ENCODE measurements around the gene ZDHHC14. TPM values are rescaled to one million over a fixed set of nuclear protein-coding genes. Genes with fewer than 3 reads are reported as not detected.
A peak's percentile ranks its signal among the peaks of the same experiment; 100 is the strongest.

Gene ZDHHC14
- total and polyA plus RNA-seq, 2 of the 8 experiments (the other 6 are each of a cell fraction or from before 2014, with no cell fraction given) = 2.9 to 5.3 TPM

GRCh38 chr6:157638779-157639178, 257.8 kb downstream of the ZDHHC14 start:
- Histone ChIP-seq H3K27ac (ENCODE audit: low read depth, low read length) (no peak overlapping the region), H3K4me1 (replicated peaks in 1 of 4; ENCODE audit: control insufficient read depth in 3 of 4, insufficient read depth in 4 of 4, low read length in 3 of 4) (peaks cover 0 to 3% (median 0%) of the 10 kb centered on the region in 4 experiments; a peak in 2 of 7 replicates), H3K9ac (replicated peaks in 1 of 4; ENCODE audit: extremely low read depth in 1 of 4, low read depth in 3 of 4, low read length in 3 of 4) (no peak overlapping the region), H3K18ac (ENCODE audit: extremely low read depth, low read length) (no peak overlapping the region), H3K23me2 (ENCODE audit: low read depth, low read length) (no peaks in the 10 kb centered on the region), H2AK5ac (ENCODE audit: low read depth, low read length) (no peak overlapping the region), H3K4me3 (ENCODE audit: extremely low read depth in 1 of 4, insufficient read depth in 2 of 4, low read depth in 3 of 4, low read length in 4 of 4) (no peak overlapping the region), H4K91ac (replicated peaks; ENCODE audit: insufficient read length, low read length) (peak overlapping the region; percentile 31), H4K20me1 (replicated peaks in 1 of 2; ENCODE audit: control insufficient read depth in 1 of 2, insufficient read depth in 2 of 2, low read length in 2 of 2) (no peaks in the 10 kb centered on the region), H3K14ac (ENCODE audit: insufficient read length) (no peak overlapping the region), H3K23ac (ENCODE audit: insufficient read length) (no peak overlapping the region), H3K27me3 (replicated peaks in 1 of 4; ENCODE audit: control insufficient read depth in 3 of 4, extremely low read depth in 1 of 4, insufficient read depth in 3 of 4, low read length in 3 of 4) (no peaks in the 10 kb centered on the region), H3K56ac (replicated peaks; ENCODE audit: insufficient read length, low read depth, low read length) (no peak overlapping the region), H2BK20ac (ENCODE audit: low read length) (no peak overlapping the region), H4K5ac (ENCODE audit: insufficient read length, low read depth, low read length) (no peak overlapping the region), H3K9me3 (ENCODE audit: insufficient read depth in 2 of 2, low read depth in 1 of 2, low read length in 1 of 2) (no peaks in the 10 kb centered on the region), H2BK12ac (ENCODE audit: low read depth, low read length) (no peak overlapping the region), H2BK120ac (replicated peaks; ENCODE audit: low read depth, low read length) (no peak overlapping the region), H3K4me2 (ENCODE audit: insufficient read depth in 1 of 2, low read depth in 2 of 2, low read length in 2 of 2) (no peak overlapping the region), H3K36me3 (ENCODE audit: control insufficient read depth in 2 of 4, insufficient read depth in 4 of 4, low read length in 3 of 4) (no peaks in the 10 kb centered on the region), H3K4ac (replicated peaks; ENCODE audit: insufficient read length, low read depth, low read length) (no peak overlapping the region), H2BK15ac (ENCODE audit: low read length) (no peak overlapping the region), H2BK5ac (ENCODE audit: low read depth, low read length) (no peak overlapping the region), H3K79me2 (ENCODE audit: control insufficient read depth in 1 of 2, insufficient read depth in 2 of 2, low read length in 2 of 2) (no peaks in the 10 kb centered on the region), H3K79me1 (ENCODE audit: low read depth, low read length) (no peaks in the 10 kb centered on the region), H2AFZ (ENCODE audit: low read length) (no peak overlapping the region), H4K8ac (ENCODE audit: extremely low read depth, insufficient read depth, low read length) (no peak overlapping the region)
- ChIA-PET CTCF (ENCODE audit: partially characterized antibody) (interaction anchor here (1.2 kb wide), 1 partner anchor 23 kb away, joined by 3 read pairs; no protein-coding TSS in a partner anchor), POLR2A (ENCODE audit: partially characterized antibody) (no interaction called here)
- 92% methylated on average over 7 of the region's 7 CpGs; no CpG with 5 or more reads in 1 of the 2 experiments for WGBS, 2 experiments (ENCODE audit: extremely low coverage in 1 of 2, insufficient coverage in 1 of 2, insufficient read length in 1 of 2, insufficient replicate concordance in 2 of 2, low coverage in 1 of 2, low lambda C conversion rate in 2 of 2, missing lambda C conversion rate in 1 of 2)
- FAIRE-seq = no peak
- DNase-seq (ENCODE audit: low read depth in 1 of 2, low spot score in 2 of 2) = no peak
- no peak for TF ChIP-seq SIX5 (IDR thresholded peaks at IDR 0.05; ENCODE audit: low read depth, low read length)
- no peak for TF ChIP-seq MAX (IDR thresholded peaks at IDR 0.05)
- TF ChIP-seq SP4 (IDR thresholded peaks at IDR 0.05; ENCODE audit: low read length) = no peak
- no peak for TF ChIP-seq GABPA (IDR thresholded peaks at IDR 0.05; ENCODE audit: borderline replicate concordance, insufficient read depth, low read length)
- TF ChIP-seq SRF (IDR thresholded peaks at IDR 0.05; ENCODE audit: low read depth, low read length) = no peak
- no peak for TF ChIP-seq SP2 (IDR thresholded peaks at IDR 0.05; ENCODE audit: low read length)
- TF ChIP-seq RAD21 (IDR thresholded peaks at IDR 0.05 in 1 of 2, conservative IDR thresholded peaks at IDR 0.05 in 1 of 2; ENCODE audit: low read depth in 2 of 2, low read length in 2 of 2) = no peak
- no peak for TF ChIP-seq ATF2 (IDR thresholded peaks at IDR 0.05; ENCODE audit: low read length)
